K562 (cell line): ENCODE data around the gene MARK2. TPM values are rescaled to one million over a fixed set of nuclear protein-coding genes. Genes with fewer than 3 reads are reported as not detected.

Experiments used
- ATAC-seq: fragments of 200-7000 bp; cut with Tn5 transposase; 3 replicates; pipeline ENCODE4 v1.9.1; 2020; ENCODE audit warnings: moderate library complexity
- BruUV-seq: library from RNA; stranded (reverse); fragments of 400-500 nt; replicated peaks from 2 replicates; lab custom pipeline; 2021; lab: Mats Ljungman, UMichigan
- CTCF ChIA-PET: fragments of 300-600 bp; formaldehyde crosslinking; extraction: SDS; loops from one replicate; lab custom pipeline; 2021; ENCODE audit warnings: low intra/inter-chr PET ratio; lab: Yijun Ruan, JAX
- POLR2A ChIA-PET: fragments of 300-600, 350-650 bp; sonication (Branson Sonifier 250); formaldehyde crosslinking; extraction: SDS; loops from one replicate; lab custom pipeline; 2021; ENCODE audit warnings: antibody characterized with exemption, inconsistent platforms; lab: Yijun Ruan, JAX
- DNase-seq, 4 experiments: peaks; one replicate each; pipeline versions ENCODE4 v3.0.0 to v3.0.0-alpha.2; 2011 to 2018; ENCODE audit warnings: low spot score in 3 of 4, mixed read lengths in 3 of 4; ENCODE audit errors: extremely low read depth in 1 of 4
- FAIRE-seq: peaks from 2 replicates; lab custom pipeline; 2011; peaks lifted over from hg19 to GRCh38; lab: Jason Lieb, UNC
- H2AFZ ChIP-seq: 2 replicates; pipeline ENCODE4 v1.6.0; 2011; ENCODE audit warnings: low read depth, low read length, control low read depth, inconsistent platforms
- H3K27ac ChIP-seq: fragments of 200-600 bp; 3 replicates; pipeline ENCODE4 v1.8.0; 2011; ENCODE audit warnings: low read depth, mild to moderate bottlenecking, control low read depth, inconsistent platforms, low read length, moderate library complexity, mixed read lengths; ENCODE audit errors: extremely low read depth
- H3K27me3 ChIP-seq, 2 experiments: fragments of 300-600 bp in 1 of 2; 2 replicates in 1 of 2; 3 replicates in 1 of 2; pipeline versions ENCODE4 v1.6.0 to v1.8.0; 2011; ENCODE audit warnings: inconsistent platforms in 2 of 2, low read length in 2 of 2, mild to moderate bottlenecking in 1 of 2, mixed read lengths in 1 of 2, moderate library complexity in 1 of 2; ENCODE audit not compliant: control insufficient read depth in 2 of 2, insufficient read depth in 2 of 2
- H3K36me3 ChIP-seq: fragments of 300-600 bp; 3 replicates; pipeline ENCODE4 v1.8.0; 2011; ENCODE audit warnings: mild to moderate bottlenecking, low read length, inconsistent platforms; ENCODE audit not compliant: control insufficient read depth, insufficient read depth
- H3K4me1 ChIP-seq, 2 experiments: fragments of 200-600 bp in 1 of 2; replicated peaks in 1 of 2; 2 replicates in 1 of 2; 3 replicates in 1 of 2; pipeline versions ENCODE4 v1.5.1 to v1.8.0; 2011; ENCODE audit warnings: inconsistent platforms in 2 of 2, low read length in 2 of 2, mild to moderate bottlenecking in 1 of 2, mixed read lengths in 1 of 2, moderate library complexity in 1 of 2; ENCODE audit not compliant: control insufficient read depth in 2 of 2, insufficient read depth in 2 of 2
- H3K4me2 ChIP-seq: 2 replicates; pipeline ENCODE4 v1.6.1; 2011; ENCODE audit warnings: low read length, control low read depth, inconsistent platforms, mixed read lengths; ENCODE audit not compliant: insufficient read depth
- H3K4me3 ChIP-seq: fragments of 200-600 bp; sonication (generic), shearing (Covaris generic); 2 replicates; pipeline ENCODE4 v1.5.1; 2016; ENCODE audit warnings: control low read depth, inconsistent platforms
- H3K79me2 ChIP-seq: fragments of 200-600 bp; 3 replicates; pipeline ENCODE4 v1.8.0; 2011; ENCODE audit warnings: low read length, inconsistent platforms; ENCODE audit not compliant: control insufficient read depth, insufficient read depth
- H3K9ac ChIP-seq, 2 experiments: 2 replicates each; pipeline versions ENCODE4 v1.6.0 to v1.6.1; 2011; ENCODE audit warnings: low read depth in 2 of 2, low read length in 2 of 2, control low read depth in 1 of 2, inconsistent platforms in 1 of 2, mild to moderate bottlenecking in 1 of 2, mixed read lengths in 1 of 2; ENCODE audit not compliant: insufficient read depth in 1 of 2
- H3K9me1 ChIP-seq: one replicate; pipeline ENCODE4 v1.6.0; 2011; ENCODE audit warnings: inconsistent platforms, mild to moderate bottlenecking, low read length, moderate library complexity; ENCODE audit not compliant: control insufficient read depth, insufficient read depth
- H3K9me3 ChIP-seq: replicated peaks from 2 replicates; pipeline ENCODE4 v1.5.1; 2011; ENCODE audit warnings: low read depth, low read length, inconsistent platforms; ENCODE audit not compliant: control insufficient read depth, insufficient read depth
- H4K20me1 ChIP-seq: replicated peaks from 2 replicates; pipeline ENCODE4 v1.6.1; 2011; ENCODE audit warnings: low read length, inconsistent platforms, mixed read lengths; ENCODE audit not compliant: control insufficient read depth, insufficient read depth
- HDAC1 ChIP-seq, 2 experiments: fragments of 450-650 bp; IDR thresholded peaks; 2 replicates each; pipeline ENCODE4 v1.6.1; 2016 to 2017; ENCODE audit warnings: inconsistent platforms in 1 of 2, mild to moderate bottlenecking in 1 of 2, moderate library complexity in 1 of 2
- RBFOX2 ChIP-seq: fragments of 200-400 bp; formaldehyde crosslinking; IDR thresholded peaks from 2 replicates; pipeline ENCODE4 v1.6.1; 2017; ENCODE audit warnings: low read depth, mild to moderate bottlenecking, low read length, moderate library complexity
- TOE1 ChIP-seq, 2 experiments: fragments of 450-650 bp in 1 of 2; sonication (generic) in 1 of 2; formaldehyde crosslinking in 1 of 2; IDR thresholded peaks; 2 replicates each; pipeline versions ENCODE4 v1.7.1 to v1.8.0; 2016 to 2022; ENCODE audit warnings: borderline replicate concordance in 2 of 2, mild to moderate bottlenecking in 2 of 2, antibody characterized with exemption in 1 of 2, inconsistent platforms in 1 of 2, low read depth in 1 of 2, missing genetic modification reagents in 1 of 2, moderate library complexity in 1 of 2
- WGBS: fragments of 100-300 bp; shearing (Covaris generic); methylation state at CpG from one replicate; pipeline ENCODE4 v1.1.6; 2016; ENCODE audit warnings: low coverage, mixed read lengths; ENCODE audit not compliant: insufficient coverage; ENCODE audit errors: missing lambda C conversion rate; 5-methylcytosine and 5-hydroxymethylcytosine counted together
- in situ Hi-C: fragments of 300-500 bp; cut with MboI; formaldehyde crosslinking; loops from 4 replicates; pipeline ENCODE4 v1.15.0; 2018; ENCODE audit warnings: inconsistent platforms, mixed read lengths
- intact Hi-C: fragments of 100-400 bp; cut with micrococcal nuclease; formaldehyde crosslinking; loops from 2 replicates; pipeline ENCODE4 v1.14.2; 2022
- polyA plus RNA-seq, 8 experiments: library from polyadenylated mRNA; depleted of rRNA in 4 of 8; stranded (reverse) in 5 of 8; unstranded in 3 of 8; fragments of >200 nt; fragmentation: Nextera tagmentation in 2 of 8; fragmentation: Illumina TruSeq in 1 of 8; extraction: Ambion mirVana in 2 of 8; extraction: Trizol in 1 of 8; gene quantifications; 2 replicates each; pipeline versions ENCODE4 v1.2.1 to v1.2.3, GENCODE V29; 2011 to 2014; ENCODE audit warnings: inconsistent platforms in 1 of 8, missing spikeins in 1 of 8
- total RNA-seq, 7 experiments: library from RNA; depleted of rRNA in 6 of 7; stranded (reverse); fragments of >200 nt in 6 of 7; fragmentation: Illumina TruSeq in 2 of 7; extraction: Trizol in 2 of 7; gene quantifications; 2 replicates each; pipeline versions ENCODE4 v1.2.1 to v1.2.3, GENCODE V29; 2011 to 2021; ENCODE audit warnings: low replicate concordance in 1 of 7
- TF ChIP-seq, protein P1 (sequence below): fragments of 250-450 bp; sonication (Bioruptor Pico); IDR thresholded peaks from 2 replicates; pipeline ENCODE4 v1.8.0; 2022; ENCODE audit warnings: inconsistent platforms, mild to moderate bottlenecking, moderate library complexity, borderline replicate concordance
- TF ChIP-seq, protein P2 (sequence below), 2 experiments: fragments of 250-450 bp in 1 of 2; fragments of 450-650 bp in 1 of 2; sonication (Bioruptor Pico) in 1 of 2; IDR thresholded peaks; 2 replicates each; pipeline versions ENCODE4 v1.6.1 to v1.8.0; 2016 to 2021; ENCODE audit warnings: mild to moderate bottlenecking in 2 of 2, moderate library complexity in 2 of 2, missing compliant biosample characterization in 1 of 2, missing genetic modification characterization in 1 of 2
- TF ChIP-seq, protein P3 (sequence below): conservative IDR thresholded peaks from 2 replicates; pipeline ENCODE4 v1.6.1; 2011; ENCODE audit warnings: low read depth, mild to moderate bottlenecking, low read length; ENCODE audit not compliant: control insufficient read depth
- TF ChIP-seq, protein P4 (sequence below): sonication (generic); formaldehyde crosslinking; IDR thresholded peaks from 2 replicates; pipeline ENCODE4 v1.9.0; 2022; ENCODE audit warnings: mild to moderate bottlenecking, missing genetic modification reagents
- TF ChIP-seq, protein P5 (sequence below): sonication (generic); formaldehyde crosslinking; IDR thresholded peaks from 2 replicates; pipeline ENCODE4 v1.8.0; 2022; ENCODE audit warnings: mild to moderate bottlenecking, missing genetic modification reagents

Gene MARK2
- total and polyA plus RNA-seq, 9 of the 15 experiments (the other 6 are each of a cell fraction or from before 2014, with no cell fraction given): 0.32 to 43.5 (median 15.1) TPM

DNA sequence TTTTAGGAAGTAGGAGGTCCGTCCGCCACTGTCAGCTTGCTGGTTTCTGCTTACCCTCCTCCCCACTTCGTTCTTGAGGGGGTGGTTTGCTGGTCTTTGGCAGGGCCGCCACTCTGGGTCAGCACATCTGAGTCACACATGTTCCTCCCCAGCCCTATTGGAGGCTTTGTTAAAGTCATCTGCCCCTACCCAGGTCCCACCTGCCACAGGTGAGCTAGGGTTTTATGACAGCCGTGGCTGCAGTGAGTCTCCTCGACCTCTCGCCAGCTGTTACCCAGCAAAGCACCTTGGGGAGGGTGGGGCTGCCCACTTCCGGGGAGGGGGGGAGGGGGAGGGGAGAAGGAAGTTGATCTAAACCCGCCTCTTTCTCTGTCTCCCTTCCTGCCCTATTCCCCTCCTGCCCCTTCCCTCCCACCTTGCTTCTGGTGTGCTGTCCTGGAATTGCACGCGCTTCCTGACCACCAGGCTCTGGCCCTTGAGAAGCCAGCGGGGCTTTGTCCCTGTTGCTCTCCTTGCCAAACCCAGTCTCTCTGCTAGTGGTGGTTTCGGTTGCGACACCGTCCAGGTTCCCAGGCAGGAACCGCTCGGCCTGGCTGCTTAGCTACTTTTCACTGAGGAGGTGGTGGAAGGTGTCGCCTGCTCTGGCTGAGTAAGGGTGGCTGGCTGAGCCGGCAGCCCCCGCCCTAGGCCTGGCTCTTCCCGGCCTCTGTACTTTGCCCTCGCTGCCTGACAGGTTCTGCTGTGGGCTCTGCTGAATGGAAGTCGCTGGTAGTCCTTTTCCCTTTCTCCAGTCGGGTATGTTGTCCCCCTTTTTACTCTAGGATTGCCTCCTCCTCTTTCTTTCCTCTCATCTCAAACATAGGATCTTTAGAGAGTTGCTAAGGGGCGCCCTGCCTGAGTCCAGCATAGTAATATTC is 49.5 kb downstream of the MARK2 start:
- peak overlapping the region; percentile 93 for H2AFZ ChIP-seq
- H3K27me3 ChIP-seq: no peaks in the 10 kb centered on the region
- H3K4me2 ChIP-seq: peak overlapping the region; percentile 96
- BruUV-seq: TSS peak; percentile 72
- peak overlapping the region; percentile 84 to 99 for H3K9ac ChIP-seq
- H3K4me3 ChIP-seq: peak overlapping the region; percentile 62
- H4K20me1 ChIP-seq: peaks cover 15% of the 10 kb centered on the region; the same call in 1 of the 2 replicates
- no peaks in the 10 kb centered on the region for H3K9me3 ChIP-seq
- POLR2A ChIA-PET: interaction anchor here (0.6 to 2.5 kb wide), 7 partner anchors 9 to 1241 kb away, joined by 3 to 10 read pairs (median 4); no protein-coding TSS in a partner anchor
- H3K27ac ChIP-seq: peak overlapping the region; percentile 88
- H3K9me1 ChIP-seq: peaks cover 13% of the 10 kb centered on the region
- peaks cover 22% of the 10 kb centered on the region; the same call in 2 of the 3 replicates for H3K36me3 ChIP-seq
- DNase-seq: peak; percentile 89 to 91 (median 90)
- peaks cover 82% of the 10 kb centered on the region for H3K79me2 ChIP-seq
- FAIRE-seq: peak; percentile 89
- in situ Hi-C loops (no loop called here), intact Hi-C loops (no loop called here)
- ATAC-seq: peak; percentile 91
- 0% methylated on average over 21 of the region's 25 CpGs for WGBS
- H3K4me1 ChIP-seq: peaks cover 30 to 33% of the 10 kb centered on the region in 2 experiments
- CTCF ChIA-PET: no interaction called here
- TF ChIP-seq, protein P1, sequence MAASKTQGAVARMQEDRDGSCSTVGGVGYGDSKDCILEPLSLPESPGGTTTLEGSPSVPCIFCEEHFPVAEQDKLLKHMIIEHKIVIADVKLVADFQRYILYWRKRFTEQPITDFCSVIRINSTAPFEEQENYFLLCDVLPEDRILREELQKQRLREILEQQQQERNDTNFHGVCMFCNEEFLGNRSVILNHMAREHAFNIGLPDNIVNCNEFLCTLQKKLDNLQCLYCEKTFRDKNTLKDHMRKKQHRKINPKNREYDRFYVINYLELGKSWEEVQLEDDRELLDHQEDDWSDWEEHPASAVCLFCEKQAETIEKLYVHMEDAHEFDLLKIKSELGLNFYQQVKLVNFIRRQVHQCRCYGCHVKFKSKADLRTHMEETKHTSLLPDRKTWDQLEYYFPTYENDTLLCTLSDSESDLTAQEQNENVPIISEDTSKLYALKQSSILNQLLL: no peak
- TF ChIP-seq, protein P2, sequence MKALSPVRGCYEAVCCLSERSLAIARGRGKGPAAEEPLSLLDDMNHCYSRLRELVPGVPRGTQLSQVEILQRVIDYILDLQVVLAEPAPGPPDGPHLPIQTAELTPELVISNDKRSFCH (CRISPR knock-in tag; IDR thresholded peaks at IDR 0.05): no peak
- TF ChIP-seq, protein P2 (tag; IDR thresholded peaks at IDR 0.05): no peak
- TF ChIP-seq HDAC1 (IDR thresholded peaks at IDR 0.05) (peak in 1 of 2 experiments; percentile 94; a peak in 2 of 4 replicates), RBFOX2 (peak; percentile 64), TOE1 (IDR thresholded peaks at IDR 0.05; ENCODE audit: borderline replicate concordance) (peak; percentile 54; the same call in 1 of the 2 replicates), TOE1 (CRISPR knock-in tag; IDR thresholded peaks at IDR 0.05; ENCODE audit: borderline replicate concordance, low read depth) (no peak)
- TF ChIP-seq, protein P3, sequence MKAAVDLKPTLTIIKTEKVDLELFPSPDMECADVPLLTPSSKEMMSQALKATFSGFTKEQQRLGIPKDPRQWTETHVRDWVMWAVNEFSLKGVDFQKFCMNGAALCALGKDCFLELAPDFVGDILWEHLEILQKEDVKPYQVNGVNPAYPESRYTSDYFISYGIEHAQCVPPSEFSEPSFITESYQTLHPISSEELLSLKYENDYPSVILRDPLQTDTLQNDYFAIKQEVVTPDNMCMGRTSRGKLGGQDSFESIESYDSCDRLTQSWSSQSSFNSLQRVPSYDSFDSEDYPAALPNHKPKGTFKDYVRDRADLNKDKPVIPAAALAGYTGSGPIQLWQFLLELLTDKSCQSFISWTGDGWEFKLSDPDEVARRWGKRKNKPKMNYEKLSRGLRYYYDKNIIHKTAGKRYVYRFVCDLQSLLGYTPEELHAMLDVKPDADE: 0 out of 2 replicates have a peak, but pooled peaks have one; percentile 37
- TF ChIP-seq, protein P4, sequence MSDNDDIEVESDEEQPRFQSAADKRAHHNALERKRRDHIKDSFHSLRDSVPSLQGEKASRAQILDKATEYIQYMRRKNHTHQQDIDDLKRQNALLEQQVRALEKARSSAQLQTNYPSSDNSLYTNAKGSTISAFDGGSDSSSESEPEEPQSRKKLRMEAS (CRISPR knock-in tag): peak; percentile 58; the same call in 1 of the 2 replicates
- TF ChIP-seq, protein P5, sequence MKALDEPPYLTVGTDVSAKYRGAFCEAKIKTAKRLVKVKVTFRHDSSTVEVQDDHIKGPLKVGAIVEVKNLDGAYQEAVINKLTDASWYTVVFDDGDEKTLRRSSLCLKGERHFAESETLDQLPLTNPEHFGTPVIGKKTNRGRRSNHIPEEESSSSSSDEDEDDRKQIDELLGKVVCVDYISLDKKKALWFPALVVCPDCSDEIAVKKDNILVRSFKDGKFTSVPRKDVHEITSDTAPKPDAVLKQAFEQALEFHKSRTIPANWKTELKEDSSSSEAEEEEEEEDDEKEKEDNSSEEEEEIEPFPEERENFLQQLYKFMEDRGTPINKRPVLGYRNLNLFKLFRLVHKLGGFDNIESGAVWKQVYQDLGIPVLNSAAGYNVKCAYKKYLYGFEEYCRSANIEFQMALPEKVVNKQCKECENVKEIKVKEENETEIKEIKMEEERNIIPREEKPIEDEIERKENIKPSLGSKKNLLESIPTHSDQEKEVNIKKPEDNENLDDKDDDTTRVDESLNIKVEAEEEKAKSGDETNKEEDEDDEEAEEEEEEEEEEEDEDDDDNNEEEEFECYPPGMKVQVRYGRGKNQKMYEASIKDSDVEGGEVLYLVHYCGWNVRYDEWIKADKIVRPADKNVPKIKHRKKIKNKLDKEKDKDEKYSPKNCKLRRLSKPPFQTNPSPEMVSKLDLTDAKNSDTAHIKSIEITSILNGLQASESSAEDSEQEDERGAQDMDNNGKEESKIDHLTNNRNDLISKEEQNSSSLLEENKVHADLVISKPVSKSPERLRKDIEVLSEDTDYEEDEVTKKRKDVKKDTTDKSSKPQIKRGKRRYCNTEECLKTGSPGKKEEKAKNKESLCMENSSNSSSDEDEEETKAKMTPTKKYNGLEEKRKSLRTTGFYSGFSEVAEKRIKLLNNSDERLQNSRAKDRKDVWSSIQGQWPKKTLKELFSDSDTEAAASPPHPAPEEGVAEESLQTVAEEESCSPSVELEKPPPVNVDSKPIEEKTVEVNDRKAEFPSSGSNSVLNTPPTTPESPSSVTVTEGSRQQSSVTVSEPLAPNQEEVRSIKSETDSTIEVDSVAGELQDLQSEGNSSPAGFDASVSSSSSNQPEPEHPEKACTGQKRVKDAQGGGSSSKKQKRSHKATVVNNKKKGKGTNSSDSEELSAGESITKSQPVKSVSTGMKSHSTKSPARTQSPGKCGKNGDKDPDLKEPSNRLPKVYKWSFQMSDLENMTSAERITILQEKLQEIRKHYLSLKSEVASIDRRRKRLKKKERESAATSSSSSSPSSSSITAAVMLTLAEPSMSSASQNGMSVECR (CRISPR knock-in tag): peak; percentile 89
